HCT116 (cell line): ENCODE data around the gene SUPT5H. TPM values are rescaled to one million over a fixed set of nuclear protein-coding genes. Genes with fewer than 3 reads are reported as not detected.

Source experiments
- ATAC-seq: fragments of 200-7000 bp; cut with Tn5 transposase; 2 replicates; pipeline ENCODE4 v1.9.1; 2020; ENCODE audit warnings: mild to moderate bottlenecking, moderate library complexity
- BruUV-seq: library from RNA; stranded (reverse); fragments of 400-500 nt; replicated peaks from 2 replicates; lab custom pipeline; 2021; lab: Mats Ljungman, UMichigan
- CTCF ChIA-PET: fragments of 300-600 bp; sonication (Branson Sonifier 250); formaldehyde crosslinking; loops from one replicate; lab custom pipeline; 2021; ENCODE audit warnings: antibody characterized with exemption; lab: Charles Lee
- POLR2A ChIA-PET: fragments of 300-600, 350-600 bp; sonication (Branson Sonifier 250); formaldehyde crosslinking; loops from one replicate; lab custom pipeline; 2021; ENCODE audit warnings: antibody characterized with exemption; lab: Charles Lee
- RAD21 ChIA-PET, 2 experiments: fragments of 300-600 bp; sonication (Branson Sonifier 250); formaldehyde crosslinking; loops; one replicate each; lab custom pipeline; 2023; ENCODE audit warnings: low total read pairs in 2 of 2; ENCODE audit not compliant: uncharacterized antibody in 2 of 2, unreplicated experiment in 2 of 2, low non-redundant PET in 1 of 2; lab: Charles Lee
- DNase-seq: peaks from one replicate; pipeline ENCODE4 v3.0.0-alpha.2; 2010; ENCODE audit warnings: low read depth, low spot score
- H2AFZ ChIP-seq: fragments of 200-600 bp; shearing (Covaris generic), sonication (generic); 2 replicates; pipeline ENCODE4 v1.6.1; 2017; ENCODE audit warnings: low read depth, mixed run types, mixed read lengths, antibody characterized with exemption, low read length; ENCODE audit not compliant: poor library complexity, severe bottlenecking
- H3K27ac ChIP-seq: 2 replicates; pipeline ENCODE4 v1.5.1; 2012; ENCODE audit warnings: low read depth, low read length
- H3K27me3 ChIP-seq: fragments of 200-600 bp; sonication (generic); 2 replicates; pipeline ENCODE4 v1.6.1; 2016; ENCODE audit warnings: mixed run types, low read length, mixed read lengths; ENCODE audit not compliant: insufficient read depth
- H3K36me3 ChIP-seq, 2 experiments: fragments of 200-500 bp in 1 of 2; fragments of 200-600 bp in 1 of 2; sonication (Bioruptor generic) in 1 of 2; sonication (generic) in 1 of 2; 2 replicates each; pipeline versions ENCODE4 v1.5.1 to v1.6.1; 2014 to 2016; ENCODE audit warnings: low read length in 2 of 2, inconsistent platforms in 1 of 2, mixed read lengths in 1 of 2, mixed run types in 1 of 2; ENCODE audit not compliant: insufficient read depth in 2 of 2, control insufficient read depth in 1 of 2
- H3K4me1 ChIP-seq, 2 experiments: fragments of 200-600 bp in 1 of 2; sonication (generic) in 1 of 2; 2 replicates each; pipeline versions ENCODE4 v1.5.1 to v1.6.1; 2012 to 2017; ENCODE audit warnings: low read length in 2 of 2, inconsistent platforms in 1 of 2, mild to moderate bottlenecking in 1 of 2, mixed read lengths in 1 of 2, mixed run types in 1 of 2, moderate library complexity in 1 of 2; ENCODE audit not compliant: insufficient read depth in 2 of 2, control insufficient read depth in 1 of 2
- H3K4me2 ChIP-seq: fragments of 200-600 bp; sonication (generic); 2 replicates; pipeline ENCODE4 v1.6.1; 2017; ENCODE audit warnings: mixed run types, low read length, mixed read lengths
- H3K4me3 ChIP-seq, 2 experiments: fragments of 200-600 bp in 1 of 2; sonication (generic) in 1 of 2; replicated peaks in 1 of 2; 2 replicates each; pipeline ENCODE4 v1.5.1; 2011 to 2016; ENCODE audit warnings: low read length in 2 of 2, control low read depth in 1 of 2, low read depth in 1 of 2, mild to moderate bottlenecking in 1 of 2, mixed read lengths in 1 of 2, mixed run types in 1 of 2
- H3K79me2 ChIP-seq: fragments of 200-600 bp; sonication (generic); 2 replicates; pipeline ENCODE4 v1.6.1; 2017; ENCODE audit warnings: mild to moderate bottlenecking, mixed run types, low read length, moderate library complexity, mixed read lengths; ENCODE audit not compliant: insufficient read depth
- H3K9ac ChIP-seq: fragments of 200-600 bp; sonication (generic); 2 replicates; pipeline ENCODE4 v1.6.1; 2016; ENCODE audit warnings: low read length, mixed read lengths
- H3K9me2 ChIP-seq: fragments of 200-600 bp; sonication (generic), shearing (Covaris generic); 2 replicates; pipeline ENCODE4 v1.6.1; 2017; ENCODE audit warnings: mixed run types, mild to moderate bottlenecking, moderate library complexity; ENCODE audit not compliant: insufficient read depth
- H3K9me3 ChIP-seq, 2 experiments: fragments of 200-500 bp in 1 of 2; fragments of 200-600 bp in 1 of 2; sonication (Bioruptor generic) in 1 of 2; sonication (generic) in 1 of 2; 2 replicates each; pipeline ENCODE4 v1.6.1; 2014 to 2017; ENCODE audit warnings: low read length in 2 of 2, mixed read lengths in 2 of 2, inconsistent platforms in 1 of 2, low read depth in 1 of 2, mild to moderate bottlenecking in 1 of 2, mixed run types in 1 of 2, moderate library complexity in 1 of 2; ENCODE audit not compliant: control insufficient read depth in 1 of 2, insufficient read depth in 1 of 2
- H4K20me1 ChIP-seq: fragments of 200-600 bp; sonication (generic), shearing (Covaris generic); 2 replicates; pipeline ENCODE4 v1.6.1; 2017; ENCODE audit warnings: mixed run types, mild to moderate bottlenecking, moderate library complexity; ENCODE audit not compliant: insufficient read depth
- CBX3 ChIP-seq: IDR thresholded peaks from 2 replicates; pipeline ENCODE4 v1.6.1; 2012; ENCODE audit warnings: low read depth
- FOSL1 ChIP-seq: IDR thresholded peaks from 2 replicates; pipeline ENCODE4 v1.6.1; 2012; ENCODE audit warnings: low read depth
- JUND ChIP-seq: IDR thresholded peaks from 2 replicates; pipeline ENCODE4 v1.6.1; 2012
- MAX ChIP-seq: IDR thresholded peaks from 2 replicates; pipeline ENCODE4 v1.6.1; 2012
- POLR2A ChIP-seq: IDR thresholded peaks from 2 replicates; pipeline ENCODE4 v1.7.0; 2011; ENCODE audit warnings: borderline replicate concordance; ENCODE audit not compliant: insufficient read depth, insufficient read length; ENCODE audit errors: extremely low read depth
- POLR2AphosphoS5 ChIP-seq: IDR thresholded peaks from 2 replicates; pipeline ENCODE4 v1.6.1; 2011; ENCODE audit warnings: mild to moderate bottlenecking, low read depth, low read length, moderate library complexity
- RAD21 ChIP-seq: IDR thresholded peaks from 2 replicates; pipeline ENCODE4 v1.6.1; 2012; ENCODE audit warnings: low read depth, mild to moderate bottlenecking
- SP1 ChIP-seq: IDR thresholded peaks from 2 replicates; pipeline ENCODE4 v1.6.1; 2012; ENCODE audit warnings: low read depth
- SRF ChIP-seq: IDR thresholded peaks from 2 replicates; pipeline ENCODE4 v1.6.1; 2012; ENCODE audit warnings: low read depth
- TCF7L2 ChIP-seq: IDR thresholded peaks from 2 replicates; pipeline ENCODE4 v1.7.0; 2011; ENCODE audit warnings: borderline replicate concordance, inconsistent platforms; ENCODE audit not compliant: insufficient read depth, insufficient read length; ENCODE audit errors: extremely low read depth
- YY1 ChIP-seq: IDR thresholded peaks from 2 replicates; pipeline ENCODE4 v1.6.1; 2011; ENCODE audit warnings: low read length, low read depth, moderate library complexity, mild to moderate bottlenecking; ENCODE audit not compliant: insufficient replicate concordance; ENCODE audit errors: extremely low read depth
- intact Hi-C: fragments of 100-400 bp; cut with micrococcal nuclease; formaldehyde crosslinking; loops from 2 replicates; pipeline ENCODE4 v1.10.0; 2022
- total RNA-seq: library from RNA; stranded (reverse); gene quantifications from one replicate; pipeline ENCODE4 v1.2.1, GENCODE V29; 2021; ENCODE audit not compliant: unreplicated experiment
- TF ChIP-seq, protein P1 (sequence below): IDR thresholded peaks from 2 replicates; pipeline ENCODE4 v1.6.1; 2011; ENCODE audit warnings: mild to moderate bottlenecking, low read length, moderate library complexity; ENCODE audit not compliant: insufficient replicate concordance; ENCODE audit errors: extremely low read depth

SUPT5H gene
- total RNA-seq, 1 experiment from 2014 or later = 120 TPM

GRCh38 chr19:39501340-39501739 lies 56.0 kb downstream of the SUPT5H start:
- no peaks in the 10 kb centered on the region for H3K27me3 ChIP-seq
- DNase-seq = no peak
- ChIA-PET CTCF (no interaction called here), POLR2A (no interaction called here), RAD21 (no interaction called here)
- no peak overlapping the region for H3K4me2 ChIP-seq
- no peak overlapping the region for H3K4me3 ChIP-seq
- no peak for ATAC-seq
- no peak for TF ChIP-seq TCF7L2
- no peak for TF ChIP-seq RAD21
- no peak for TF ChIP-seq YY1
- TF ChIP-seq CBX3 = no peak
- no peak for TF ChIP-seq POLR2AphosphoS5
- TF ChIP-seq SP1 = no peak
- TF ChIP-seq, protein P1, sequence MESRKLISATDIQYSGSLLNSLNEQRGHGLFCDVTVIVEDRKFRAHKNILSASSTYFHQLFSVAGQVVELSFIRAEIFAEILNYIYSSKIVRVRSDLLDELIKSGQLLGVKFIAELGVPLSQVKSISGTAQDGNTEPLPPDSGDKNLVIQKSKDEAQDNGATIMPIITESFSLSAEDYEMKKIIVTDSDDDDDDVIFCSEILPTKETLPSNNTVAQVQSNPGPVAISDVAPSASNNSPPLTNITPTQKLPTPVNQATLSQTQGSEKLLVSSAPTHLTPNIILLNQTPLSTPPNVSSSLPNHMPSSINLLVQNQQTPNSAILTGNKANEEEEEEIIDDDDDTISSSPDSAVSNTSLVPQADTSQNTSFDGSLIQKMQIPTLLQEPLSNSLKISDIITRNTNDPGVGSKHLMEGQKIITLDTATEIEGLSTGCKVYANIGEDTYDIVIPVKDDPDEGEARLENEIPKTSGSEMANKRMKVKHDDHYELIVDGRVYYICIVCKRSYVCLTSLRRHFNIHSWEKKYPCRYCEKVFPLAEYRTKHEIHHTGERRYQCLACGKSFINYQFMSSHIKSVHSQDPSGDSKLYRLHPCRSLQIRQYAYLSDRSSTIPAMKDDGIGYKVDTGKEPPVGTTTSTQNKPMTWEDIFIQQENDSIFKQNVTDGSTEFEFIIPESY = no peak
- TF ChIP-seq FOSL1 = no peak
- no peak for TF ChIP-seq SRF
- no peak for TF ChIP-seq POLR2A
- no peak for TF ChIP-seq JUND
- no peak for TF ChIP-seq MAX
- peaks cover 0 to 4% of the 10 kb centered on the region in 2 experiments; a peak in 1 of 4 replicates for H3K4me1 ChIP-seq
- no peak overlapping the region for H2AFZ ChIP-seq
- H4K20me1 ChIP-seq = no peaks in the 10 kb centered on the region
- H3K36me3 ChIP-seq = no peaks in the 10 kb centered on the region
- no peaks in the 10 kb centered on the region for H3K79me2 ChIP-seq
- intact Hi-C loops = no loop called here
- no peaks in the 10 kb centered on the region for H3K9me2 ChIP-seq
- no peaks in the 10 kb centered on the region for H3K9me3 ChIP-seq
- H3K27ac ChIP-seq = no peak overlapping the region
- no TSS peak for BruUV-seq
- H3K9ac ChIP-seq = no peak overlapping the region
